HCT116 (cell line): ENCODE data around the gene ALDH4A1. TPM values are rescaled to one million over a fixed set of nuclear protein-coding genes. Genes with fewer than 3 reads are reported as not detected.

Source experiments
- ATAC-seq: fragments of 200-7000 bp; cut with Tn5 transposase; 2 replicates; pipeline ENCODE4 v1.9.1; 2020; ENCODE audit warnings: mild to moderate bottlenecking, moderate library complexity
- BruUV-seq: library from RNA; stranded (reverse); fragments of 400-500 nt; replicated peaks from 2 replicates; lab custom pipeline; 2021; lab: Mats Ljungman, UMichigan
- CTCF ChIA-PET: fragments of 300-600 bp; sonication (Branson Sonifier 250); formaldehyde crosslinking; loops from one replicate; lab custom pipeline; 2021; ENCODE audit warnings: antibody characterized with exemption; lab: Charles Lee
- POLR2A ChIA-PET: fragments of 300-600, 350-600 bp; sonication (Branson Sonifier 250); formaldehyde crosslinking; loops from one replicate; lab custom pipeline; 2021; ENCODE audit warnings: antibody characterized with exemption; lab: Charles Lee
- RAD21 ChIA-PET, 2 experiments: fragments of 300-600 bp; sonication (Branson Sonifier 250); formaldehyde crosslinking; loops; one replicate each; lab custom pipeline; 2023; ENCODE audit warnings: low total read pairs in 2 of 2; ENCODE audit not compliant: uncharacterized antibody in 2 of 2, unreplicated experiment in 2 of 2, low non-redundant PET in 1 of 2; lab: Charles Lee
- DNase-seq: peaks from one replicate; pipeline ENCODE4 v3.0.0-alpha.2; 2010; ENCODE audit warnings: low read depth, low spot score
- H2AFZ ChIP-seq: fragments of 200-600 bp; shearing (Covaris generic), sonication (generic); 2 replicates; pipeline ENCODE4 v1.6.1; 2017; ENCODE audit warnings: low read depth, mixed run types, mixed read lengths, antibody characterized with exemption, low read length; ENCODE audit not compliant: poor library complexity, severe bottlenecking
- H3K27ac ChIP-seq: 2 replicates; pipeline ENCODE4 v1.5.1; 2012; ENCODE audit warnings: low read depth, low read length
- H3K27me3 ChIP-seq: fragments of 200-600 bp; sonication (generic); 2 replicates; pipeline ENCODE4 v1.6.1; 2016; ENCODE audit warnings: mixed run types, low read length, mixed read lengths; ENCODE audit not compliant: insufficient read depth
- H3K36me3 ChIP-seq, 2 experiments: fragments of 200-500 bp in 1 of 2; fragments of 200-600 bp in 1 of 2; sonication (Bioruptor generic) in 1 of 2; sonication (generic) in 1 of 2; 2 replicates each; pipeline versions ENCODE4 v1.5.1 to v1.6.1; 2014 to 2016; ENCODE audit warnings: low read length in 2 of 2, inconsistent platforms in 1 of 2, mixed read lengths in 1 of 2, mixed run types in 1 of 2; ENCODE audit not compliant: insufficient read depth in 2 of 2, control insufficient read depth in 1 of 2
- H3K4me1 ChIP-seq, 2 experiments: fragments of 200-600 bp in 1 of 2; sonication (generic) in 1 of 2; 2 replicates each; pipeline versions ENCODE4 v1.5.1 to v1.6.1; 2012 to 2017; ENCODE audit warnings: low read length in 2 of 2, inconsistent platforms in 1 of 2, mild to moderate bottlenecking in 1 of 2, mixed read lengths in 1 of 2, mixed run types in 1 of 2, moderate library complexity in 1 of 2; ENCODE audit not compliant: insufficient read depth in 2 of 2, control insufficient read depth in 1 of 2
- H3K4me2 ChIP-seq: fragments of 200-600 bp; sonication (generic); 2 replicates; pipeline ENCODE4 v1.6.1; 2017; ENCODE audit warnings: mixed run types, low read length, mixed read lengths
- H3K4me3 ChIP-seq, 2 experiments: fragments of 200-600 bp in 1 of 2; sonication (generic) in 1 of 2; replicated peaks in 1 of 2; 2 replicates each; pipeline ENCODE4 v1.5.1; 2011 to 2016; ENCODE audit warnings: low read length in 2 of 2, control low read depth in 1 of 2, low read depth in 1 of 2, mild to moderate bottlenecking in 1 of 2, mixed read lengths in 1 of 2, mixed run types in 1 of 2
- H3K79me2 ChIP-seq: fragments of 200-600 bp; sonication (generic); 2 replicates; pipeline ENCODE4 v1.6.1; 2017; ENCODE audit warnings: mild to moderate bottlenecking, mixed run types, low read length, moderate library complexity, mixed read lengths; ENCODE audit not compliant: insufficient read depth
- H3K9ac ChIP-seq: fragments of 200-600 bp; sonication (generic); 2 replicates; pipeline ENCODE4 v1.6.1; 2016; ENCODE audit warnings: low read length, mixed read lengths
- H3K9me2 ChIP-seq: fragments of 200-600 bp; sonication (generic), shearing (Covaris generic); 2 replicates; pipeline ENCODE4 v1.6.1; 2017; ENCODE audit warnings: mixed run types, mild to moderate bottlenecking, moderate library complexity; ENCODE audit not compliant: insufficient read depth
- H3K9me3 ChIP-seq, 2 experiments: fragments of 200-500 bp in 1 of 2; fragments of 200-600 bp in 1 of 2; sonication (Bioruptor generic) in 1 of 2; sonication (generic) in 1 of 2; 2 replicates each; pipeline ENCODE4 v1.6.1; 2014 to 2017; ENCODE audit warnings: low read length in 2 of 2, mixed read lengths in 2 of 2, inconsistent platforms in 1 of 2, low read depth in 1 of 2, mild to moderate bottlenecking in 1 of 2, mixed run types in 1 of 2, moderate library complexity in 1 of 2; ENCODE audit not compliant: control insufficient read depth in 1 of 2, insufficient read depth in 1 of 2
- H4K20me1 ChIP-seq: fragments of 200-600 bp; sonication (generic), shearing (Covaris generic); 2 replicates; pipeline ENCODE4 v1.6.1; 2017; ENCODE audit warnings: mixed run types, mild to moderate bottlenecking, moderate library complexity; ENCODE audit not compliant: insufficient read depth
- EGR1 ChIP-seq: IDR thresholded peaks from 2 replicates; pipeline ENCODE4 v1.6.1; 2012; ENCODE audit warnings: low read depth
- RAD21 ChIP-seq: IDR thresholded peaks from 2 replicates; pipeline ENCODE4 v1.6.1; 2012; ENCODE audit warnings: low read depth, mild to moderate bottlenecking
- REST ChIP-seq: IDR thresholded peaks from 2 replicates; pipeline ENCODE4 v1.6.1; 2012; ENCODE audit warnings: low read depth
- SIN3A ChIP-seq: IDR thresholded peaks from 2 replicates; pipeline ENCODE4 v1.6.1; 2012; ENCODE audit warnings: low read depth
- SRF ChIP-seq: IDR thresholded peaks from 2 replicates; pipeline ENCODE4 v1.6.1; 2012; ENCODE audit warnings: low read depth
- TCF7L2 ChIP-seq: IDR thresholded peaks from 2 replicates; pipeline ENCODE4 v1.7.0; 2011; ENCODE audit warnings: borderline replicate concordance, inconsistent platforms; ENCODE audit not compliant: insufficient read depth, insufficient read length; ENCODE audit errors: extremely low read depth
- ZFX ChIP-seq: fragments of 450-650 bp; IDR thresholded peaks from 2 replicates; pipeline ENCODE4 v1.6.1; 2017
- ZNF274 ChIP-seq: fragments of 200-500 bp; sonication (Bioruptor generic); IDR thresholded peaks from 2 replicates; pipeline ENCODE4 v1.6.1; 2014; ENCODE audit warnings: mild to moderate bottlenecking, low read depth, low read length, inconsistent platforms
- intact Hi-C: fragments of 100-400 bp; cut with micrococcal nuclease; formaldehyde crosslinking; loops from 2 replicates; pipeline ENCODE4 v1.10.0; 2022
- total RNA-seq: library from RNA; stranded (reverse); gene quantifications from one replicate; pipeline ENCODE4 v1.2.1, GENCODE V29; 2021; ENCODE audit not compliant: unreplicated experiment

ALDH4A1 gene
- total RNA-seq, 1 experiment from 2014 or later = 12.6 TPM

- Histone ChIP-seq H3K4me1 (peaks cover 42 to 80% of the 10 kb centered on the region in 2 experiments), H3K9ac (no peak overlapping the region), H2AFZ (no peak overlapping the region), H3K4me3 (no peak overlapping the region), H3K27me3 (no peaks in the 10 kb centered on the region), H3K36me3 (no peaks in the 10 kb centered on the region), H3K4me2 (no peak overlapping the region), H4K20me1 (no peaks in the 10 kb centered on the region), H3K27ac (no peak overlapping the region), H3K9me3 (no peaks in the 10 kb centered on the region), H3K79me2 (peaks cover 81% of the 10 kb centered on the region), H3K9me2 (no peaks in the 10 kb centered on the region)
- BruUV-seq = no TSS peak
- TF ChIP-seq SRF = no peak
- TF ChIP-seq REST = no peak
- no peak for TF ChIP-seq EGR1
- no peak for TF ChIP-seq RAD21
- TF ChIP-seq ZFX = no peak
- TF ChIP-seq TCF7L2 = no peak
- TF ChIP-seq ZNF274 = no peak
- TF ChIP-seq SIN3A = no peak
- POLR2A ChIA-PET = interaction anchor here (3.1 kb wide), 1 partner anchor 13 kb away, joined by 13 read pairs; no protein-coding TSS in a partner anchor
- CTCF ChIA-PET = interaction anchor here (3.1 kb wide), 1 partner anchor 18 kb away, joined by 14 read pairs; no protein-coding TSS in a partner anchor
- no peak for ATAC-seq
- RAD21 ChIA-PET = no interaction called here
- intact Hi-C loops = no loop called here
- DNase-seq = no peak
Observed at GRCh38 chr1:18925279-18925678, 22.9 kb upstream of the ALDH4A1 start.
